Caco-2 (cell line): Measurements from ENCODE around the gene TIMP2. TPM values are rescaled to one million over a fixed set of nuclear protein-coding genes. Genes with fewer than 3 reads are reported as not detected.

Experiments used
- BruUV-seq: library from RNA; stranded (reverse); fragments of 400-500 nt; replicated peaks from 2 replicates; lab custom pipeline; 2021; lab: Mats Ljungman, UMichigan
- CTCF ChIA-PET: fragments of 300-600 bp; sonication (Branson Sonifier 250); formaldehyde crosslinking; loops from one replicate; lab custom pipeline; 2022; ENCODE audit warnings: antibody characterized with exemption; lab: Charles Lee
- POLR2A ChIA-PET: fragments of 300-600 bp; sonication (Branson Sonifier 250); formaldehyde crosslinking; loops from one replicate; lab custom pipeline; 2022; ENCODE audit warnings: antibody characterized with exemption; lab: Charles Lee
- DNase-seq, 2 experiments: peaks; one replicate each; pipeline versions ENCODE4 v3.0.0 to v3.0.0-alpha.2; 2020 to 2022
- H3K27me3 ChIP-seq: replicated peaks from 2 replicates; pipeline ENCODE4 v1.6.0; 2011; ENCODE audit warnings: low read length; ENCODE audit not compliant: control insufficient read depth, insufficient read depth
- H3K36me3 ChIP-seq: 2 replicates; pipeline ENCODE4 v1.5.1; 2011; ENCODE audit warnings: low read length; ENCODE audit not compliant: control insufficient read depth, insufficient read depth
- H3K4me1 ChIP-seq: fragments of 250-450 bp; sonication (Bioruptor Pico); 2 replicates; pipeline ENCODE4 v1.5.1; 2020; ENCODE audit warnings: mild to moderate bottlenecking
- H3K4me3 ChIP-seq: 2 replicates; pipeline ENCODE4 v1.5.1; 2011; ENCODE audit warnings: low read depth, mild to moderate bottlenecking, control low read depth, low read length
- H3K9me3 ChIP-seq: fragments of 250-450 bp; sonication (Bioruptor Pico); 2 replicates; pipeline ENCODE4 v1.5.1; 2020; ENCODE audit warnings: mild to moderate bottlenecking, moderate library complexity
- H3K27ac Mint-ChIP-seq: one replicate; pipeline ENCODE4 v1.8.0; 2022; ENCODE audit warnings: mixed read lengths; ENCODE audit not compliant: unreplicated experiment
- H3K27me3 Mint-ChIP-seq: one replicate; pipeline ENCODE4 v1.8.0; 2022; ENCODE audit warnings: mixed read lengths; ENCODE audit not compliant: insufficient read depth, unreplicated experiment
- H3K36me3 Mint-ChIP-seq: one replicate; pipeline ENCODE4 v1.8.0; 2022; ENCODE audit warnings: mild to moderate bottlenecking, mixed read lengths; ENCODE audit not compliant: insufficient read depth, unreplicated experiment
- H3K4me1 Mint-ChIP-seq: one replicate; pipeline ENCODE4 v1.8.0; 2022; ENCODE audit warnings: low read depth, mixed read lengths; ENCODE audit not compliant: unreplicated experiment
- H3K4me3 Mint-ChIP-seq: one replicate; pipeline ENCODE4 v1.8.0; 2022; ENCODE audit warnings: mild to moderate bottlenecking, moderate library complexity, mixed read lengths; ENCODE audit not compliant: unreplicated experiment
- H3K9me3 Mint-ChIP-seq: one replicate; pipeline ENCODE4 v1.8.0; 2022; ENCODE audit warnings: mixed read lengths; ENCODE audit not compliant: unreplicated experiment
- intact Hi-C: fragments of 100-400 bp; cut with micrococcal nuclease; formaldehyde crosslinking; loops from one replicate; pipeline ENCODE4 v1.10.0; 2022; ENCODE audit not compliant: unreplicated experiment
- total RNA-seq: library from RNA; stranded (reverse); gene quantifications from 2 replicates; pipeline ENCODE4 v1.2.3, GENCODE V29; 2022
- TF ChIP-seq, protein P1 (sequence below), 2 experiments: fragments of 200-600 bp in 1 of 2; IDR thresholded peaks; 1 replicate in 1 of 2; 2 replicates in 1 of 2; pipeline versions ENCODE4 v1.5.1 to v1.8.0; 2011 to 2022; ENCODE audit warnings: antibody characterized with exemption in 1 of 2, control low read depth in 1 of 2, inconsistent platforms in 1 of 2, low read depth in 1 of 2, low read length in 1 of 2, mild to moderate bottlenecking in 1 of 2, moderate library complexity in 1 of 2; ENCODE audit not compliant: insufficient read depth in 1 of 2, severe bottlenecking in 1 of 2, unreplicated experiment in 1 of 2

The TIMP2 gene
- total RNA-seq, 1 experiment from 2014 or later, result 70.1 TPM

DNA sequence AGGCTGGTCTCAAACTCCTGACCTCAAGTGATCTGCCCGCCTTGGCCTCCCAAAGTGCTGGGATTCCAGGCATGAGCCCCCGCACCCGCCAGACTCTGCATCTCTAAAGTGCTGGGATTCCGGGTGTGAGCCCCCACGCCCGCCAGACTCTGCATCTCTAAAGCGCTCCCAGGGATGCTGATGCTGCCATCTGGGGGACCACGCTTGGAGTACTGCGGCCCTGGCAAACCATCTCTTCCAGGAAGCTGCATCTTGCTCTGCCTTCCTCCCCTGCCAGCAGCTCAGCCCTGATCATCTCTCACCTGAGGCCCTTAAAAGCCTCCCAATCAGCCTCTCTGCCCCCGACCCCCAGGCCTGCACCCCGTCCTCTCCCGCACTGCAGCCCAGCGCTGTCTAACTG, 26.2 kb downstream of the TIMP2 start:
- H3K4me1 ChIP-seq, result peaks cover 27% of the 10 kb centered on the region
- H3K27me3 Mint-ChIP-seq, result no peaks in the 10 kb centered on the region
- no peaks in the 10 kb centered on the region for H3K27me3 ChIP-seq
- TF ChIP-seq, protein P1, sequence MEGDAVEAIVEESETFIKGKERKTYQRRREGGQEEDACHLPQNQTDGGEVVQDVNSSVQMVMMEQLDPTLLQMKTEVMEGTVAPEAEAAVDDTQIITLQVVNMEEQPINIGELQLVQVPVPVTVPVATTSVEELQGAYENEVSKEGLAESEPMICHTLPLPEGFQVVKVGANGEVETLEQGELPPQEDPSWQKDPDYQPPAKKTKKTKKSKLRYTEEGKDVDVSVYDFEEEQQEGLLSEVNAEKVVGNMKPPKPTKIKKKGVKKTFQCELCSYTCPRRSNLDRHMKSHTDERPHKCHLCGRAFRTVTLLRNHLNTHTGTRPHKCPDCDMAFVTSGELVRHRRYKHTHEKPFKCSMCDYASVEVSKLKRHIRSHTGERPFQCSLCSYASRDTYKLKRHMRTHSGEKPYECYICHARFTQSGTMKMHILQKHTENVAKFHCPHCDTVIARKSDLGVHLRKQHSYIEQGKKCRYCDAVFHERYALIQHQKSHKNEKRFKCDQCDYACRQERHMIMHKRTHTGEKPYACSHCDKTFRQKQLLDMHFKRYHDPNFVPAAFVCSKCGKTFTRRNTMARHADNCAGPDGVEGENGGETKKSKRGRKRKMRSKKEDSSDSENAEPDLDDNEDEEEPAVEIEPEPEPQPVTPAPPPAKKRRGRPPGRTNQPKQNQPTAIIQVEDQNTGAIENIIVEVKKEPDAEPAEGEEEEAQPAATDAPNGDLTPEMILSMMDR (IDR thresholded peaks at IDR 0.05; ENCODE audit: insufficient read depth in 1 of 2, low read depth in 1 of 2, low read length in 1 of 2, severe bottlenecking in 1 of 2, unreplicated experiment in 1 of 2), result no peak
- no peaks in the 10 kb centered on the region for H3K9me3 ChIP-seq
- intact Hi-C loops, result loop anchor here (1.0 kb wide), 1 partner anchor 16 kb away; no protein-coding TSS in a partner anchor
- H3K27ac Mint-ChIP-seq, result peak overlapping the region; percentile 90
- H3K36me3 ChIP-seq, result no peaks in the 10 kb centered on the region; the same call in 1 of the 2 replicates
- CTCF ChIA-PET, result interaction anchor here (1.4 to 1.5 kb wide), 2 partner anchors 15 to 33 kb away, joined by 5 read pairs; no protein-coding TSS in a partner anchor
- H3K4me3 Mint-ChIP-seq, result peak overlapping the region; percentile 15
- H3K36me3 Mint-ChIP-seq, result peaks cover 46% of the 10 kb centered on the region
- POLR2A ChIA-PET, result interaction anchor here (1.0 to 1.6 kb wide), 2 partner anchors 15 to 24 kb away, joined by 4 to 6 read pairs; no protein-coding TSS in a partner anchor
- DNase-seq, result no peak
- H3K9me3 Mint-ChIP-seq, result no peaks in the 10 kb centered on the region
- BruUV-seq, result no TSS peak
- no peak overlapping the region for H3K4me3 ChIP-seq
- H3K4me1 Mint-ChIP-seq, result peaks cover 35% of the 10 kb centered on the region

DNA sequence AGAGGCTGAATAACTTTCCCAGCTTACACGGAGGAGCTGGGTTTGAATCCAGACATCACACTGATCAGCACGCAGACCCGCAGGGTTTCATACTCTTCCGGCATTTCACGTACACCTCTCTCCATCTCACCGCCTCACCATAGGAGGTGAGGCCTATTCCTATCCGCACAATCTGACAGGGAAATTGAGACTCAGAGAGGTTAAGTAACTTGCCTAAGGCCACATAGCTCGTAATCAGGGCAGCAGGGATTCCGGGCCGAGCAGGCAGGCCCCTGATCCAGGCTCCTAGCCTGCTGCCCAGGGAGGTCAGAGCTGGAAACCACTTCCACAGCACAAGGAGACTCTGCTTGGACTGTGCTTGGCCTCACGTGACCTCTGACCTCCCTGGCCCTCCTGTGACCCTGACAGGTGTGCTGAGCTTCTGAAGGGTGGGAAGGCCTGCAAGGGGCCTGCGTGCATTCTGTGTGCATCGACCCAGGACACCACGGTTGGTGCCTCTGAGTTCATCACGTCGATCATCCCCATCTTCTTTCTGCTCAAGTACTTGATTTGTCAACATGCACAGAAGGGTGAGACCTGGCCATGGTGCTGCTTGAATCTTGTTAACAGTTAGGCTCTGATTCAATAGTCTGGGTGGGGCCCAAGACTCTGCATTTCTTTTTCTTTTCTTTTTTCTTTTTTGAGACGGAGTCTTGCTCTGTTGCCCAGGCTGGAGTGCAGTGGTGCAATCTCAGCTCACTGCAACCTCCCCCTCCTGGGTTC, 26.9 kb downstream of the TIMP2 start:
- CTCF ChIA-PET, result interaction anchor here (1.4 to 1.5 kb wide), 2 partner anchors 15 to 33 kb away, joined by 5 read pairs; no protein-coding TSS in a partner anchor
- H3K9me3 ChIP-seq, result no peaks in the 10 kb centered on the region
- Mint-ChIP-seq H3K27me3 (no peaks in the 10 kb centered on the region), H3K4me3 (no peak overlapping the region), H3K27ac (peak overlapping the region; percentile 32), H3K9me3 (no peaks in the 10 kb centered on the region), H3K4me1 (peaks cover 28% of the 10 kb centered on the region), H3K36me3 (peaks cover 41% of the 10 kb centered on the region)
- H3K27me3 ChIP-seq, result no peaks in the 10 kb centered on the region
- POLR2A ChIA-PET, result interaction anchor here (1.0 to 1.6 kb wide), 2 partner anchors 15 to 25 kb away, joined by 4 to 6 read pairs; no protein-coding TSS in a partner anchor
- intact Hi-C loops, result no loop called here
- H3K4me1 ChIP-seq, result peaks cover 27% of the 10 kb centered on the region
- peak in 1 of 2 experiments; percentile 60 for DNase-seq
- no peaks in the 10 kb centered on the region; the same call in 1 of the 2 replicates for H3K36me3 ChIP-seq
- H3K4me3 ChIP-seq, result no peak overlapping the region
- BruUV-seq, result no TSS peak
- TF ChIP-seq, protein P1 (IDR thresholded peaks at IDR 0.05; ENCODE audit: insufficient read depth in 1 of 2, low read depth in 1 of 2, low read length in 1 of 2, severe bottlenecking in 1 of 2, unreplicated experiment in 1 of 2), result no peak

DNA sequence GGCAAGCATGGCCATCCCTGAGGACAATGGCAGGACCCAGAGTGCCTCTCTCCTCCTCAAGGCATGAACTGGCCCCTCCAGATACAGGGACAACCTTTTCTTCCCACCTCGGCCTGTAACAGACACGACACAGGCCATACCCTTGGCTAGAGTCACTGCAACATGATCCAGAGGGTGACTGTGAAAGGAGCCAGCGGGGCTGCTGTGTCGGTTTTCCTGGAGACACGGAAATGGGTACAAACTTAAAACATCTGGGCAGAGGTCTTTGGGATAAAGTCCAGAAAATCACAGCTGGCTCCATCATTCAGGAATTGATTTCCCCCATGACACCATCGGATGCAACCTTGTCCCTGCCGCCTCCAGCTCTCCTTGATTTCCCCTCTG, 27.5 kb downstream of the TIMP2 start:
- no TSS peak for BruUV-seq
- POLR2A ChIA-PET, result no interaction called here
- intact Hi-C loops, result no loop called here
- Histone ChIP-seq H3K4me3 (no peak overlapping the region), H3K4me1 (peaks cover 27% of the 10 kb centered on the region), H3K27me3 (no peaks in the 10 kb centered on the region), H3K9me3 (no peaks in the 10 kb centered on the region), H3K36me3 (no peaks in the 10 kb centered on the region; the same call in 1 of the 2 replicates)
- H3K27ac Mint-ChIP-seq, result peak overlapping the region; percentile 32
- no peaks in the 10 kb centered on the region for H3K27me3 Mint-ChIP-seq
- peaks cover 26% of the 10 kb centered on the region for H3K4me1 Mint-ChIP-seq
- peaks cover 41% of the 10 kb centered on the region for H3K36me3 Mint-ChIP-seq
- H3K9me3 Mint-ChIP-seq, result no peaks in the 10 kb centered on the region
- TF ChIP-seq, protein P1 (IDR thresholded peaks at IDR 0.05; ENCODE audit: insufficient read depth in 1 of 2, low read depth in 1 of 2, low read length in 1 of 2, severe bottlenecking in 1 of 2, unreplicated experiment in 1 of 2), result no peak
- CTCF ChIA-PET, result no interaction called here
- no peak for DNase-seq
- H3K4me3 Mint-ChIP-seq, result no peak overlapping the region
